IMR-90 (cell line): ENCODE data around the gene PARD3. TPM values are rescaled to one million over a fixed set of nuclear protein-coding genes. Genes with fewer than 3 reads are reported as not detected.

Source experiments
- ATAC-seq: fragments of 200-7000 bp; cut with Tn5 transposase; 2 replicates; pipeline ENCODE4 v1.9.1; 2020; ENCODE audit warnings: low read depth, mild to moderate bottlenecking, moderate library complexity
- BruUV-seq: library from RNA; stranded (reverse); fragments of 400-500 nt; replicated peaks from 2 replicates; lab custom pipeline; 2021; lab: Mats Ljungman, UMichigan
- CTCF ChIA-PET: fragments of 300-600 bp; formaldehyde crosslinking; extraction: SDS; loops from one replicate; lab custom pipeline; 2021; ENCODE audit warnings: antibody characterized with exemption; lab: Yijun Ruan, JAX
- POLR2A ChIA-PET: fragments of 300-600 bp; sonication (Branson Sonifier 250); formaldehyde crosslinking; loops from one replicate; lab custom pipeline; 2022; ENCODE audit warnings: antibody characterized with exemption; ENCODE audit not compliant: unreplicated experiment; lab: Charles Lee
- DNase-seq: peaks from one replicate; pipeline ENCODE4 v3.0.0; 2013
- H2AFZ ChIP-seq: replicated peaks from 2 replicates; pipeline ENCODE3; 2013; ENCODE audit warnings: low read length, mild to moderate bottlenecking; ENCODE audit not compliant: poor library complexity
- H2AK5ac ChIP-seq: 2 replicates; pipeline ENCODE4 v1.6.1; 2013; ENCODE audit warnings: low read depth, low read length, inconsistent platforms
- H2AK9ac ChIP-seq: replicated peaks from 2 replicates; pipeline ENCODE3; 2013; ENCODE audit warnings: mild to moderate bottlenecking, low read depth, low read length, moderate library complexity; ENCODE audit not compliant: poor library complexity
- H2BK120ac ChIP-seq: 2 replicates; pipeline ENCODE4 v1.6.1; 2013; ENCODE audit warnings: low read depth, low read length, inconsistent platforms
- H2BK15ac ChIP-seq: 3 replicates; pipeline ENCODE4 v1.6.1; 2013; ENCODE audit warnings: low read depth, low read length, inconsistent platforms
- H2BK20ac ChIP-seq: 2 replicates; pipeline ENCODE4 v1.6.1; 2013; ENCODE audit warnings: low read depth, mild to moderate bottlenecking, inconsistent platforms, low read length, moderate library complexity
- H2BK5ac ChIP-seq: 2 replicates; pipeline ENCODE4 v1.6.1; 2013; ENCODE audit warnings: mild to moderate bottlenecking, low read depth, low read length, inconsistent platforms; ENCODE audit not compliant: poor library complexity, severe bottlenecking
- H3K14ac ChIP-seq: replicated peaks from 2 replicates; pipeline ENCODE4 v1.6.1; 2013; ENCODE audit warnings: low read depth, low read length, inconsistent platforms
- H3K18ac ChIP-seq: 2 replicates; pipeline ENCODE4 v1.6.1; 2013; ENCODE audit warnings: low read depth, low read length, control low read depth
- H3K23ac ChIP-seq: 2 replicates; pipeline ENCODE4 v1.6.1; 2013; ENCODE audit warnings: low read depth, low read length, inconsistent platforms
- H3K27ac ChIP-seq: 2 replicates; pipeline ENCODE4 v1.5.1; 2013; ENCODE audit warnings: mild to moderate bottlenecking, control low read depth, low read length; ENCODE audit not compliant: insufficient read depth
- H3K27me3 ChIP-seq: 2 replicates; pipeline ENCODE4 v1.6.1; 2013; ENCODE audit warnings: low read length; ENCODE audit not compliant: control insufficient read depth, insufficient read depth
- H3K36me3 ChIP-seq: 2 replicates; pipeline ENCODE4 v1.6.1; 2013; ENCODE audit warnings: low read length, mixed read lengths; ENCODE audit not compliant: control insufficient read depth, insufficient read depth
- H3K4ac ChIP-seq: 2 replicates; pipeline ENCODE4 v1.6.1; 2013; ENCODE audit warnings: low read depth, low read length, inconsistent platforms
- H3K4me1 ChIP-seq: 2 replicates; pipeline ENCODE4 v1.6.1; 2013; ENCODE audit warnings: low read length, mixed read lengths; ENCODE audit not compliant: control insufficient read depth, insufficient read depth
- H3K4me2 ChIP-seq: 2 replicates; pipeline ENCODE4 v1.6.1; 2013; ENCODE audit warnings: low read depth, mild to moderate bottlenecking, control low read depth, low read length, moderate library complexity
- H3K4me3 ChIP-seq: 2 replicates; pipeline ENCODE4 v1.5.1; 2013; ENCODE audit warnings: low read depth, mild to moderate bottlenecking, control low read depth, low read length, moderate library complexity; ENCODE audit not compliant: insufficient read depth
- H3K56ac ChIP-seq: 2 replicates; pipeline ENCODE4 v1.6.1; 2013; ENCODE audit warnings: low read length, inconsistent platforms; ENCODE audit not compliant: insufficient read depth; ENCODE audit errors: extremely low read depth
- H3K79me1 ChIP-seq, 2 experiments: 2 replicates each; pipeline ENCODE4 v1.6.1; 2013; ENCODE audit warnings: low read length in 2 of 2, inconsistent platforms in 1 of 2, low read depth in 1 of 2
- H3K9ac ChIP-seq: 2 replicates; pipeline ENCODE4 v1.6.1; 2013; ENCODE audit warnings: low read depth, low read length, control low read depth
- H3K9me1 ChIP-seq: 2 replicates; pipeline ENCODE4 v1.6.1; 2013; ENCODE audit warnings: low read length, inconsistent platforms; ENCODE audit not compliant: insufficient read depth
- H3K9me3 ChIP-seq: 2 replicates; pipeline ENCODE4 v1.6.1; 2013; ENCODE audit warnings: low read length; ENCODE audit not compliant: control insufficient read depth, insufficient read depth
- H4K20me1 ChIP-seq: 2 replicates; pipeline ENCODE4 v1.6.1; 2013; ENCODE audit warnings: low read length, inconsistent platforms; ENCODE audit not compliant: insufficient read depth
- H4K5ac ChIP-seq: 2 replicates; pipeline ENCODE4 v1.6.1; 2013; ENCODE audit warnings: mild to moderate bottlenecking, low read depth, low read length, control low read depth
- H4K8ac ChIP-seq, 2 experiments: 2 replicates each; pipeline ENCODE4 v1.6.1; 2013; ENCODE audit warnings: low read depth in 2 of 2, low read length in 2 of 2, control low read depth in 1 of 2, inconsistent platforms in 1 of 2
- H4K91ac ChIP-seq: 2 replicates; pipeline ENCODE4 v1.6.1; 2013; ENCODE audit warnings: low read depth, low read length, inconsistent platforms; ENCODE audit not compliant: insufficient read depth
- MXI1 ChIP-seq: IDR thresholded peaks from 2 replicates; pipeline ENCODE4 v1.6.1; 2012; ENCODE audit warnings: low read depth, mild to moderate bottlenecking, low read length, moderate library complexity, borderline replicate concordance
- RFX5 ChIP-seq: IDR thresholded peaks from 2 replicates; pipeline ENCODE4 v1.8.0; 2012; ENCODE audit warnings: low read depth, mild to moderate bottlenecking, low read length, moderate library complexity
- WGBS, 2 experiments: methylation state at CpG; one replicate each; pipeline versions ENCODE4 v1.1.5 to v1.1.7; 2013; ENCODE audit warnings: missing lambda C conversion rate in 2 of 2; ENCODE audit not compliant: insufficient read length in 1 of 2; ENCODE audit errors: extremely low coverage in 2 of 2; 5-methylcytosine and 5-hydroxymethylcytosine counted together
- dilution Hi-C: fragments of 300-500 bp; cut with HindIII; formaldehyde crosslinking; loops from one replicate; pipeline ENCODE4 v1.14.3; 2018; ENCODE audit warnings: low sequenced_read_pairs; ENCODE audit not compliant: unreplicated experiment
- in situ Hi-C: fragments of 300-500 bp; cut with MboI; formaldehyde crosslinking; loops from 3 replicates; pipeline ENCODE4 v1.14.3; 2019; ENCODE audit warnings: low sequenced_read_pairs, inconsistent platforms, mixed read lengths
- intact Hi-C: fragments of 100-400 bp; cut with micrococcal nuclease; formaldehyde crosslinking; loops from 2 replicates; pipeline ENCODE4 v1.10.0; 2022
- polyA plus RNA-seq, 3 experiments: library from polyadenylated mRNA; depleted of rRNA; stranded (reverse); fragments of >200 nt; gene quantifications; 2 replicates each; pipeline ENCODE4 v1.2.3, GENCODE V29; 2012; ENCODE audit warnings: low replicate concordance in 1 of 3
- total RNA-seq: library from RNA; depleted of rRNA; stranded (reverse); fragments of >200 nt; gene quantifications from 2 replicates; pipeline ENCODE4 v1.2.3, GENCODE V29; 2012
- TF ChIP-seq, protein P1 (sequence below): fragments of 150-350 bp; IDR thresholded peaks from 2 replicates; pipeline ENCODE4 v1.6.1; 2016; ENCODE audit warnings: low read depth, mild to moderate bottlenecking, low read length, moderate library complexity, borderline replicate concordance

PARD3 gene
- total and polyA plus RNA-seq, 2 of the 4 experiments (the other 2 are of a cell fraction) = 14.6 to 37.5 TPM

DNA sequence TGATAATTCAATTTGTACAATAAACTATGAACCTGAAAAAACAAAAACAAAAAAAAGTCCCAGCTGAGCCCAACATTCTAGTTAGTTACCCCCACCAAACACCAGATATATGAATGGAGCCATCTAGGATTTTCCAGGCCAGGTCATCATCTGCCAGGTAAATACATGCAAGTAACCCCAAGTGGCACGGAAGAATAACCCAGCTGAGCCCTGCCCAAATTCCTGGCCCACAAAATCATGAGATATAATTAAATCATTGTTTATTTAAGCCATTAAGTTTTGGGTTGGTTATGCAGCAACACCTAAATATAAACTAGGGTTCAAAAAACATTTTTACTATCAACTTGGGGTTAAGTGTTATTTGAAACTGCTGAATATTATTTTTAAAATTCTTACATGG lies 19.0 kb downstream of the PARD3 start:
- Histone ChIP-seq H2AFZ (no peak overlapping the region), H3K4me3 (no peak overlapping the region), H3K4me1 (no peaks in the 10 kb centered on the region; the same call in 1 of the 2 replicates), H2BK20ac (no peak overlapping the region), H2BK5ac (no peak overlapping the region), H4K91ac (no peak overlapping the region), H3K9me1 (peaks cover 4% of the 10 kb centered on the region; the same call in 1 of the 2 replicates), H4K20me1 (peaks cover 24% of the 10 kb centered on the region), H2BK15ac (no peak overlapping the region), H3K9ac (no peak overlapping the region), H3K56ac (no peak overlapping the region), H2AK9ac (no peak overlapping the region), H4K8ac (no peak overlapping the region), H3K4ac (no peak overlapping the region), H3K9me3 (no peaks in the 10 kb centered on the region), H3K4me2 (no peak overlapping the region), H4K5ac (no peak overlapping the region), H2BK120ac (no peak overlapping the region), H2AK5ac (no peak overlapping the region), H3K14ac (no peak overlapping the region), H3K18ac (no peak overlapping the region), H3K79me1 (peaks cover 26 to 60% of the 10 kb centered on the region in 2 experiments), H3K23ac (no peak overlapping the region), H3K36me3 (peaks cover 4% of the 10 kb centered on the region; the same call in 1 of the 2 replicates), H3K27ac (no peak overlapping the region), H3K27me3 (no peaks in the 10 kb centered on the region)
- in situ Hi-C loops (no loop called here), dilution Hi-C loops (no loop called here), intact Hi-C loops (no loop called here)
- CTCF ChIA-PET = no interaction called here
- no CpG with 5 or more reads among the region's 1 CpG for WGBS, 2 experiments
- TF ChIP-seq, protein P1, sequence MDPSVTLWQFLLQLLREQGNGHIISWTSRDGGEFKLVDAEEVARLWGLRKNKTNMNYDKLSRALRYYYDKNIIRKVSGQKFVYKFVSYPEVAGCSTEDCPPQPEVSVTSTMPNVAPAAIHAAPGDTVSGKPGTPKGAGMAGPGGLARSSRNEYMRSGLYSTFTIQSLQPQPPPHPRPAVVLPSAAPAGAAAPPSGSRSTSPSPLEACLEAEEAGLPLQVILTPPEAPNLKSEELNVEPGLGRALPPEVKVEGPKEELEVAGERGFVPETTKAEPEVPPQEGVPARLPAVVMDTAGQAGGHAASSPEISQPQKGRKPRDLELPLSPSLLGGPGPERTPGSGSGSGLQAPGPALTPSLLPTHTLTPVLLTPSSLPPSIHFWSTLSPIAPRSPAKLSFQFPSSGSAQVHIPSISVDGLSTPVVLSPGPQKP = no peak
- TF ChIP-seq RFX5 = no peak
- TF ChIP-seq MXI1 = no peak
- BruUV-seq = no TSS peak
- no peak for DNase-seq
- no peak for ATAC-seq
- POLR2A ChIA-PET = no interaction called here
